HuH-7 (cell line): ENCODE measurements around the gene SKA1.
"Not testable (repeated sequence)": the region's sequence is repeated elsewhere in the genome, so short reads cannot be mapped to it uniquely, and the experiment has no call there.

Source experiments
- DNase-seq: peaks from one replicate; pipeline ENCODE4 v3.0.0; 2011; ENCODE audit warnings: low spot score

Gene SKA1

GRCh38 chr18:50429207-50429948 is 54.5 kb downstream of the SKA1 start:
- no peak for DNase-seq

GRCh38 chr18:50432915-50433314 is 58.1 kb downstream of the SKA1 start:
- DNase-seq, result no peak

- not testable (repeated sequence) for DNase-seq
Observed at GRCh38 chr18:50436742-50437141, 61.9 kb downstream of the SKA1 start.

GRCh38 chr18:50439460-50440015 is 64.7 kb downstream of the SKA1 start:
- no peak for DNase-seq

GRCh38 chr18:50441016-50441415 is 66.2 kb downstream of the SKA1 start:
- no peak for DNase-seq

- no peak for DNase-seq
Observed at GRCh38 chr18:50441501-50441900, 66.7 kb downstream of the SKA1 start.
